Measurements from ENCODE around the gene MUC4.
"Not testable (repeated sequence)": the region's sequence is repeated elsewhere in the genome, so short reads cannot be mapped to it uniquely, and the experiment has no call there.

MUC4 gene

DNA sequence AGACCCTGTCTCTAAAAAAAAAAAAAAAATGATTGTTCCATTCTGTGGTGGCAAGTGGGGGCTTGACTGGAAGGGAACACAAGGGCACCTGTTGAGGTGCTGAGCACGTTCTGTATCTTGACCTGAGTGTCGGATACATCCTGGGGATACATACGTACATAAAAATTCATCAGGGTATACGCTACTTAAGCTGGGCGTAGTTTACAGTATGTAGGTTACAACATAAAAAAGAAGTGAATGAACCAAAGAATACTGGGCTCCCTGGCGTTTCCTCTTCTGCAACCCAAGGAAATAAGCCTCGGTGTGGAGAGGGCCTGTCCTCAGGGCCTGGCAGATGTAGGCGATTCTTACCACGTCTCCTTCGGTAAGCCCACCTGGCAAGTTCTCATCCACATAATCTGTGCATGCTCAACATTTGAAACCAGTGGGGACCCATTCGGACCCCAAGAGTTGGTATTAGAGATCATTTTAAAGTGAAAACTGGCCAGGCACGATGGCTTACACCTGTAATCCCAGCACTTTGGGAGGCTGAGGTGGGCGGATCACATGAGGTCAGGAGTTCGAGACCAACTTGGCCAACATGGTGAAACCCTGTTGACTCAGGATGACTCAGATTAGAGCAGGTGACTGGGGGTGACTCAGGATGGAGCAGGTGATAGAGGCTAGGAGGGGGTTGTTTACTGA is 96.0 kb downstream of the MUC4 start:
- DNase-seq (ENCODE audit: low read depth): no peak

DNA sequence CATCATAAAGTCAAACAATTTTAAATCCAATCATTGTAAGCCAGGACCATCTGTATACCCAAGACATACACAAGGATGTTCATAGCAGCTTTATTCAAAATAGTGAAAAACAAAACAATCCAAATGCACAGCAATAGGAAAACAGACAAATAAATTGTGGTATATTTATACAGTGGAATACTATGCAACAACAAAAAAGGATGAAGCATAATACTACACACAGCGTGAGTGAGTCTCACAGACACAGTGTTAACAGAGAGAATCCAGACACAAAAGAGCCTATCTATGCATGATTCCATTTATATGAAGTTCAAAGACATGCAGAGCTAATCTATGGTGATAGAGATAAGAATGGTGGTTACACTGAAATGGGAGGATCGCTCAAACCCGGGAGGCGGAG is 96.6 kb downstream of the MUC4 start:
- no peak for DNase-seq (ENCODE audit: low read depth)

DNA sequence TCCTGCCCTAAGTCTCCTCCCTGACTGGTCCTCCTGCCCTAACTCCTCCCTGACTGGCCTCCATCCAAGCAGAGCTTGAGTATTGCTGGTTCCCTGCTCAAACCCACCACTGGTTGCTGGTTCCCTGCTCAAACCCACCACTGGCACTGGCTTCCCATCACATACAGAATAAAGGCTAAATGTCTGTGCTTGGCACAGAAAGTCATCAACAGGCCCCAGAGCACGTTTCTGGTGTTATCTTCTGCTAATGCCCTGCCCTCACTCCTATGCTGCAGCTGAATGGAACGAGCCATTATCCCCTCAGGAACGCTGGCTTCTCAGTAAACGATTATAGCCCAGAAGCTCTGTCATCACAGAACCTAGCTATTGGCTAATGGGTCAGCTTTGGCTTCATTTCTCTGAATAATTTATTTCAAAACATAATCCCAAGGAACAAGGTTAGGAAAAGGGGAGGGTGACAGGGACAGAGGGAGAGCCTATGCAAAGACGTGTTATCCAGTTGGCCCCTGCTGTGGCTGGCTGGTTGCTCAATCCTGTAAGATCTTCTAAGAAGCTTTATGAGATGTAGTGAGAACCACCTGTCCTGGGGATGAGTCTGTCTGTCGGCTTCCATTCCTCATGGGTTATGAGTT is 97.2 kb downstream of the MUC4 start:
- DNase-seq (ENCODE audit: low read depth): no peak

DNA sequence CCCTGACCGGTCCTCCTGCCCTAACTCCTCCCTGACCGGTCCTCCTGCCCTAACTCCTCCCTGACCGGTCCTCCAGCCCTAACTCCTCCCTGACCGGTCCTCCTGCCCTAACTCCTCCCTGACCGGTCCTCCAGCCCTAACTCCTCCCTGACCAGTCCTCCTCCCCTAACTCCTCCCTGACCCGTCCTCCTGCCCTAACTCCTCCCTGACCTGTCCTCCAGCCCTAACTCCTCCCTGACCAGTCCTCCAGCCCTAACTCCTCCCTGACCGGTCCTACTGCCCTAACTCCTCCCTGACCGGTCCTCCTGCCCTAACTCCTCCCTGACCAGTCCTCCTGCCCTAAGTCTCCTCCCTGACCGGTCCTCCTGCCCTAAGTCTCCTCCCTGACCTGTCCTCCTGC is 98.6 kb downstream of the MUC4 start:
- DNase-seq (ENCODE audit: low read depth): not testable (repeated sequence)

DNA sequence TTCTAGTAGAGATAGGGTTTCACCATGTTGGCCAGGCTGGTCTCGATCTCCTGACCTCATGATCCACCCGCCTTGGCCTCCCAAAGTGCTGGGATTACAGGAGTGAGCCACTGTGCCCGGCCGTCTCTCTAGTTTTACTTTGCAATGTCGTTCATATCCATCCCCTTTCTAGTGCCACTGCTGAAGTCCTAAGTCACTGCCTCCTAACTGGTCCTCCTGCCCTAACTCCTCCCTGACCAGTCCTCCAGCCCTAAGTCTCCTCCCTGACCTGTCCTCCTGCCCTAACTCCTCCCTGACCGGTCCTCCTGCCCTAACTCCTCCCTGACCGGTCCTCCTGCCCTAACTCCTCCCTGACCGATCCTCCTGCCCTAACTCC is 99.2 kb downstream of the MUC4 start:
- not testable (repeated sequence) for DNase-seq (ENCODE audit: low read depth)

DNA sequence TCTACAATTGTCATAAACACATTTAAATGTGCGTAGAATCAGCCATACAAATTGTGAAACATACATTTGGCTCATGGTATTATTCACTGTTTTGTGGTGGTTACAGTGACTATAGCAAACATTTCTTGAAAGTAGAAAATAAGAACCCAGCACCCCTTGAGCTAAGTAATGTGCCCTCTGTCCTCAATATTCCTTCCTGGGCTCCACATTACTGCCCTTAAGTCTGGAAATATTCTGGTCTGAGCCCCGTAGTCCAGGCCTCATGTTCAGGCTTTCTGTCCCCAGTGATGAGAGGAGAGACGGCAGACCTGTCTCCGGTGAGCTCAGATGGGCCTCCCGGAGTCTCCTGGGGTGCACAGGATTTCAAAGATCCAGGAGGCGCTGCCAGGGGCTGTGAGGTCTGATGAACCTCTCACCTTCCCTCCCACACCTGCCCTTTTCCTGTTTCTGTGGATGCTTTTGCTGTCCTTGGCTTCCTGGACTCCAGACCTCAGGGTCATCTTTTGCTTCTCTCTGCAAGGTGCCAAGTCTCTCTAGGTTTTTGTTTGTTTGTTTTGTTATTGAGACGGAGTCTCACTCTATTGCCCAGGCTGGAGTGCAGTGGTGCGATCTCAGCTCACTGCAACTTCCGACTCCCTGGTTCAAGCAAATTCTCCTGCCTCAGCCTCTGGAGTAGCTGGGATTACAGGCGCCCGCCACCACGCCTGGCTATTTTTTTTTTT is 99.8 kb downstream of the MUC4 start:
- DNase-seq (ENCODE audit: low read depth): no peak

DNA sequence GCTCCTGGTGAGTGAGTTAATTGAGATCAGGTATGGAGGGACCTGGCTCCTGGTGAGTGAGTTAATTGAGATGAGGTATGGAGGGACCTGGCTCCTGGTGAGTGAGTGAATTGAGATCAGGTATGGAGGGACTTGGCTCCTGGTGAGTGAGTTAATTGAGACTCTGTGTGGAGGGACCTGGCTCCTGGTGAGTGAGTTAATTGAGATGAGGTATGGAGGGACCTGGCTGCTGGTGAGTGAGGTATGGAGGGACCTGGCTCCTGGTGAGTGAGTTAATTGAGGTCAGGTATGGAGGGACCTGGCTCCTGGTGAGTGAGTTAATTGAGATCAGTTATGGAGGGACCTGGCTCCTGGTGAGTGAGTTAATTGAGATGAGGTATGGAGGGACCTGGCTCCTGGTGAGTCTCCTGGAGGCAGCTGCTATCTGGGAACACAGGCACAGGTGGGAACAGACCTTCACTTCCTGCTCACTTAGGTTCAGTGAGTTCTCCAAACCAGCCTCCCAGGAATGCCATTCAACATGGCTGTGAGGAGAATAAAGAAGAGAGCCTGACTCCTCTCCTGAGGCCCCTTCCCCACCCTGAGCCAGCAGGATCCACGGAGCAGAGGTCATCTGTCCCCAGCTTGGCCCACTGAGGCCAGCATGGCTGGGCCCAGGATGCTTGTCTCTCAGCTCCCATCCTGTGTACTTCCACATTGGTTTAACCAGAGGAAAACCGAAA is 100.5 kb downstream of the MUC4 start:
- DNase-seq (ENCODE audit: low read depth): not testable (repeated sequence)

DNA sequence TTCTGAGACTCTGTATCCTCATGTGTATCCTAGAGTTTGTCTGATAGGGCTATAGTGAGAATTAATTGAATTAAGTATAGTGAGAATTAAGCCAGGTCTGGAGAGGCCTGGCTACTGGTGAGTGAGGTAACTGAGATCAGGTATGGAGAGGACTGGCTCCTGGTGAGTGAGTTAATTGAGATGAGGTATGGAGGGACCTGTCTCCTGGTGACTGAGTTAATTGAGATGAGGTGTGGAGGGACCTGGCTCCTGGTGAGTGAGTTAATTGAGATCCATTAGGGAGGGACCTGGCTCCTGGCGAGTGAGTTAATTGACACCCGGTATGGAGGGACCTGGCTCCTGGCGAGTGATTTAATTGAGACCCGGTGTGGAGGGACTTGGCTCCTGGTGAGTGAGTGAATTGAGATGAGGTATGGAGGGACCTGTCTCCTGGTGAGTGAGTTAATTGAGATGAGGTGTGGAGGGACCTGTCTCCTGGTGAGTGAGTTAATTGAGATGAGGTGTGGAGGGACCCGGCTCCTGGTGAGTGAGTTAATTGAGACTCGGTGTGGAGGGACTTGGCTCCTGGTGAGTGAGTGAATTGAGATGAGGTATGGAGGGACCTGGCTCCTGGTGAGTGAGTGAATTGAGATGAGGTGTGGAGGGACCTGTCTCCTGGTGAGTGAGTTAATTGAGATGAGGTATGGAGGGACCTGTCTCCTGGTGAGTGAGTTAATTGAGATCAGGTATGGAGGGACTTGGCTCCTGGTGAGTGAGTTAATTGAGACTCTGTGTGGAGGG is 101.4 kb downstream of the MUC4 start:
- DNase-seq (ENCODE audit: low read depth): not testable (repeated sequence)

DNA sequence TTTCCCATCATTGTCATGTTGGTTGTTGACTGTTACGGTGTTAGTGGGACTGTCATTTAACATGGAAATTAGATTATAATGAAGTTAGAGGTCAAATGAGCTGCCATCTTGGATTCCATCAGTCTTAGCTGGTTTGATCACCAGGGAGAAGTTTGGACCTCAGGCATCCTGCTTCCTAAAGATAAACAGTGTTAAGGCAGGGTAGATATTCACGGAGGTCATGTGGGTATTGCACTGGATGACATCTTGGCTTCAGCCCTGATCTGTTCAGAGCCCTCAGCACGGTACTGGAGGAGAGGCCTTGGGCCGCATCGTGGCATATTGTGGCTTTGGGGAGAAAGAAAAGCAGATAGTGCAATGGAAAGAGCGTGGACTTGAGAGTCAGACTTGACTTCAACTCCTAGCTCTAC is 102.0 kb downstream of the MUC4 start:
- no peak for DNase-seq (ENCODE audit: low read depth)

DNA sequence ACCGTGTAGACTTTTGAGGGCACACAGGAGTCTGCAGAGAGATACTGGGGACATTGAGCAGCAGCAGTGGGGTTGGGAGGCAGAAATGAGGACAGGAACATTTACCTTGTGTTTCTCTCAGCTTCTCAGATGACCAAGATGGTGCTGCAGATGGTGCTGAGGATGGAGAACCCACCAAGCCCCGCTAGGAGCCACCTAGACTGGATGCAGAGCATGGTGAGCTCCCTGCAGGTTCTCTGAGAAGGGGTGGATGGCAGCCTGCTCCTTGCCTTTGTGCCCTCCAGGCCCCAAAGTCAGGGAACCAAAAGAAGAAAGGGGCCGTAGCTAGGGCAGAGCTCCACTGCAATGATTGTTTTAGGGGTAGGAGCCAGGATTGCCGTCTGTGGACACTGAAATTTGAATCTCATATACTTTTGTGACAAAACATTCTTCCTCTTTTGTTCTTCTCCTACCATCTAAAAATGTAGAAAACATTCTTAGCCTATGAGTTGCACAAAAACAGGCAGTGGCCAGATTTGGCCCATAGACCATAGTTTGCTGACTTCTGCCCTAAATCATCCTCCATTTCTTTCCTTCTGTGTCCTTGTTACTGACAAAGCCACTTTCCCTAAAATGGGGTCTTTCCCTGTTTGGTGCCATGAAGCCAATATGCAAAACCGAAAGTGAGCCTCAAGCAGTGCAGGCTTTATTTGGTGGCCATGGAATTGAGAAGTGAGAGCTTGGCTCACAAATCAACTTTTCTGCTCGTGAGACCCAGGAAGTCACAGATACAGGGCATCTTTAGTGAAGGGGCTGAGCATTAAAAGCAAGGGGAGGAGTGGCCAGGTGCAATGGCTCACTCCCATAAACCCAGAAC is 102.9 kb downstream of the MUC4 start:
- no peak for DNase-seq (ENCODE audit: low read depth)

DNA sequence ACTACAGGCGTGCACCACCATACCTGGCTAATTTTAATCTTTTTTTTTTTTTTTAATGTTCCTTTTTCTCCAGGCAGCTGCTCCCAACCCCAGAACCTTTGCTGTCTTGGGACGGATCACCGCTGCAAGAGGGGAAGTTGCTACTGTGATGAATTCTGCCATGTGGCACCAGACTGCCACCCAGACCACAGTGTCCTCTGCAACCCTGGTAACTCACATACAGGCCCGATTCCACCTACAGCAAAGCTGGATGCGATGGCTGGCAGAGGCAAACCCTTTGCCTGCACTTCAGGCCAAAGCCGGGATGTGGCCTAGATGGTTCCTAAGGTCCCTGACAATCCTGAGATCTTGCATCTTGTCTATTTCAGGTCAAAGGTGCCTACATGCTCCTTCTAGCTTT is 103.7 kb downstream of the MUC4 start:
- DNase-seq (ENCODE audit: low read depth): no peak

DNA sequence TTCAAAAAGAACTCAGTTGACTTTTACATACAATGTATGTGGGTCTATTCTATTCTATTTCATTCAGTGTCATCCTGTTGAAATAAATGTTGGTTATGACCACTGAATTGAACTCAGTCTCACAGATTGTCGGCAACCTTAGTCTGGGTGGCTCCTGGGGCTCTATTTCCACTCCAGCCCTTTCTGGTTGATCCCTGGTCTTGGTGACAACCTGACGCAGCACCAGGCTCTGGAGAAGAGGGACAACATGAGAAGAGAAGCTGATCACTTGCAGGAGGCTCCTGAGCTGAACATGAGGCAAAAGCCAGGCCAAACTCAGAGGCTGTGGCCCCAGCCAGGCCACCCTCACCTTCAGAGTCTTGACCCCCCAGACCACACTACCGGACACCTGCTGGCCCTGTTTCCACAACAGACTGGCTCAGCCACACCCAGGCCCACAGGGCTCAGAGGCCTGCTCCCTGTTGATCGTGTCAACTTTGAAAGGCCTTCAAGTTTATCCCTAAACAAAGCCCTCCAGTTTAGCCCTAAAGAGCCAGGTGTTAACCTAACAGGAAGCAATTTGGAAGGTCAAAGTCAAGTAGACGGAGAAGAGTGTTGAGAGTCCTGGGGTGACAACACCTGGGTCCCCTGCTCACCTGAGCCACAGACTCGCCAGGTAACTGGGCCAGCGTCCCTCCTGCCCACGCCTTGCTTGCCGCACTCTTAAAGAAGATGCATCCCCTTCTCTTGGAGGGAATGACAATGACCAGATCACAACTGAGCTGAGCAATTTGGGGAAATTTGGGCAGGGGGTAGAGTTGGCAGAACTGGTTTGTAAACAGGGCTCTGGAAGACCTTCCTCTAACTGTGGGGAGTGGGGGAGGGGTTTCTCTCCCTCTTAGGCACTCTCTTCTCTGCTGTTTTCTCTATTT is 106.4 kb downstream of the MUC4 start:
- no peak for DNase-seq (ENCODE audit: low read depth)

DNA sequence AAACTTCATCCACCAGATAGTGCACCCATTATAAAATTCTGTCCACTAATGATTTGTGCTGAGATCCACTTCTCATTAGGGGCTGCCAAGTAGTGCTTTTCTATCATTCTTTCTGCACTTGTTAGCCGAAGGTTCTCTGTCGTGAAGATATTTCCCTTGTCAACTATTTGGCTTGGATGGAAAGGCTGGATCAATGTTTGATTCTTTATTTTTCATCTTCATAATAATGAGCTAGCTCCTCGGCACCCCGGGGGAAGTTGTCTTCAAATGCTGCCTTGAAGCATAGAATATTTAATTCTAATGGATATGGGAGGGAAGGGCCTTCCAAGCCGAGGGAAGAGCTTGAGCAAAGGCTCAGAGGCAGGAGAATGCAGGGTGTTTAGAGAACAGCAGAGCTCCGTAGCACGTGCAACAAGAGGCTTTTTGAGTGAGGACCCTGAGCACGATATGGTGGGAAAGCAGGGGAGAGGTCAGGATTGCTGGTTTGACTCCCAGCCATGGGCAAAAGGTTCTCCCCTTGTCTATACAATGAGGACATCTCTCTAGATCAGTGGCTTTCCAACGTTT is 107.2 kb downstream of the MUC4 start:
- DNase-seq (ENCODE audit: low read depth): no peak

DNA sequence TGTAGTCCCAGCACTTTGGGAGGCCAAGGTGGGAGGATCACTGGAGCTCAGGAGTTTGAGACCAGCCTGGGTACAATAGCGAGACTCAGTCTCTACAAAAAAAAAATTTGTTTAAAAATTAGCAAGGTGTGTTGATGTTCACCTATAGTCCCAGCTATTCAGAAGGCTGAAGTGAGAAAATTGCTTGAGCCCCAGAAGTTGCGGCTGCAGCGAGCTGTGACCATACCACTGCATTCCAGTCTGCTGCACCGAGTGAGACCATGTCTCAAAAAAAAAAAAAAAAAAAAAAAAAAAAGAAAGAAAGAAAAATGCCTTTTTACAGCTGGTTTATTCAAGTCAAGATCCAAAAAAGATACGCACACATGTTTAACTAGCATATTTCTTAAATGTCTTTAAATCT is 108.0 kb downstream of the MUC4 start:
- DNase-seq (ENCODE audit: low read depth): no peak

DNA sequence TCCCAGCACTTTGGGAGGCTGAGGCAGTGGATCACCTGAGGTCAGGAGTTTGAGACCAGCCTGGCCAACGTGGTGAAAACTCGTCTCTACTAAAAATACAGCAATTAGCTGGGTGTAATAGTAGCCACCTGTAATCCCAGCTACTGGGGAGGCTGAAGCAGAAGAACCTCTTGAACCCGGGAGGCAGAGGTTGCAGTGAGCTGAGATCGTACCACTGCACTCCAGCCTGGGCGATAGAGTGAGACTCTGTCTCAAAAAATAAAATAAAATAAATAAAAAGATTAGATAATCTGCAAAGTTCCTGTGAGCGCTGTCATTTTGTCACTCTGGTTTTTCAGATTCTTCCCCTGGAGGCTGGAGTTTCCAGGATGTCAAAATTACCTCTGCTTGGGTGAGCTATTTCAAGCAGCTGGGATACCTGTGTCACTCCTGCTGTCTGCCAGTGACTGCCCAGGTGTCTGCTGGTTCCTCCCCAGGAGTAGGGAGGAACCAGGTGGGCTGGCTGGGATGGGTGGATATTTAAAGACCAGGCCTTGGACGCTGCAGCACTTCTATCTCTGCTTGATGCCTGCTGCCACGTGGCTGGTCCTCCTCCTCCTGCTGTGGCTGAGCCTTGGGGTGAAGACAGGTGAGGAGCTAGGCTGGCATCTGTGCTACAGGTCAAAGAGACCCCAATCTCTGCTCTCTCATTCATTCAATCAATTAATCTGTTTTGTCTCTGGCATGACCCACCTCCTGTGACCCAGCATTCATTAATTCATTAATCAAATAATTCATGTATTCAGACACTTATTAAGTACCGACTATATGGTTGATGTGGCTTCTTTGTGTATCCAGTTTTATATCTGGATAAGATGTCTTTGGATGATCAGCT is 110.5 kb downstream of the MUC4 start:
- no peak for DNase-seq (ENCODE audit: low read depth)

DNA sequence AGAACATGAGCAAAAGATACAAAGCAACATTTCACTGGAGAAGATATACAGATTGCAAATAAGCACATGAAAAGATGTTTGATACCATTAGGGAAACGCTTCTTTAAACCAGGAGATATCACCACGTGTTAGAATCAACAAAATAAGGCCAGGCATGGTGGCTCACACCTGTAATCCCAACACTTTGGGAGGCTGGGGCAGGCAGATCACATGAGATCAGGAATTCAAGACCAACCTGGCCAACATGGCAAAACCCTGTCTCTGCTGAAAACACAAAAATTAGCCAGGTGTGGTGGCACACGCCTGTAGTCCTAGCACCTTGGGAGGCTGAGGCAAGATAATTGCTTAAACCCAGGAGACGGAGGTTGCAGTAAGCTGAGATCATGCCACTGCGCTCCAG is 111.4 kb downstream of the MUC4 start:
- no peak for DNase-seq (ENCODE audit: low read depth)

DNA sequence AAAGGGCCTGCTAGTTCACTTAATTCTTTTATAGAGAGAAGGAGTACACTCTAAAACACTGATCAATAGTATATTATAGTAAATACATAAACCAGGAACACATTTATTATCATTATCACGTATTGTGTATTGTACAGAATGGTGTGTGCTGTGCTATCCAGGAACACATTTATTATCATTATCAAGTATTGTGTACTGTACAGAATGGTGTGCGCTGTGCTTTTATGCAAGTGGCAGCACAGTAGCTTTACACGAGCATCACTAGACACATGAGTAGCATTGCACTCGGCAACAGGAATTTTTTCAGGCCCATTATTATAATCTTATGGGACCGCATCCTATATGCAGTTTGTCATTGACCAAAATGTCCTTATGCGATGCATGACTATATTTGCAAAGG is 111.9 kb downstream of the MUC4 start:
- no peak for DNase-seq (ENCODE audit: low read depth)

DNA sequence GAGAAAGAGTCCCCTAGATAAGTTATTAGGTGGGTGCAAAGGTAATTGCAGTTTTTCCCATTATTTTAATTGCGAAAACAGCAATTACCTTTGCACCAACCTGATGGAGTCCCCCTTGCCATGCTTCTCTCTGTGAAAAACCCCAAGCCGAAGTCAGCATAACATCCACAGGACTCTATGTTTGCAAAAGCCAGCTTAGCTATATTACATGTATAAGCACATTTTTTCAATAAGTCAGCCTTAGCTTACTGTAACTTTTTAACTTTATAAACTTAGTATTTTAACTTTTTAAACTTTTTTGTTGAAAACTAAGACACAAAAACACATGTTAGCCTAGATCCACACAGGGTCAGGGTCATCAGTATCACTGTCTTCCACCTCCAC is 112.3 kb downstream of the MUC4 start:
- no peak for DNase-seq (ENCODE audit: low read depth)
